Upper lobe of left lung (tissue), 4 donors: ENCODE results near the gene SAP30BP.

Experiments used
- EP300 ChIP-seq, 4 donors: sonication (generic); formaldehyde crosslinking; IDR thresholded peaks; one replicate each; pipeline ENCODE4 v1.5.1; 2017; ENCODE audit warnings: antibody characterized with exemption in 4 of 4, control low read depth in 2 of 4
- POLR2A ChIP-seq, 4 donors: fragments of 450-650 bp; IDR thresholded peaks; one replicate each; pipeline ENCODE4 v1.5.1; 2016 to 2017; ENCODE audit warnings: antibody characterized with exemption in 4 of 4, mild to moderate bottlenecking in 2 of 4
- POLR2AphosphoS5 ChIP-seq, 2 donors: sonication (generic); formaldehyde crosslinking; IDR thresholded peaks; one replicate each; pipeline ENCODE4 v1.5.1; 2017; ENCODE audit warnings: antibody characterized with exemption in 2 of 2
- TF ChIP-seq, protein P1 (sequence below), 6 experiments: fragments of 450-650 bp in 4 of 6; fragments of 200-600 bp in 2 of 6; sonication (generic) in 2 of 6; IDR thresholded peaks; one replicate each; pipeline ENCODE4 v1.5.1; 2016 to 2019; ENCODE audit warnings: antibody characterized with exemption in 6 of 6

DNA sequence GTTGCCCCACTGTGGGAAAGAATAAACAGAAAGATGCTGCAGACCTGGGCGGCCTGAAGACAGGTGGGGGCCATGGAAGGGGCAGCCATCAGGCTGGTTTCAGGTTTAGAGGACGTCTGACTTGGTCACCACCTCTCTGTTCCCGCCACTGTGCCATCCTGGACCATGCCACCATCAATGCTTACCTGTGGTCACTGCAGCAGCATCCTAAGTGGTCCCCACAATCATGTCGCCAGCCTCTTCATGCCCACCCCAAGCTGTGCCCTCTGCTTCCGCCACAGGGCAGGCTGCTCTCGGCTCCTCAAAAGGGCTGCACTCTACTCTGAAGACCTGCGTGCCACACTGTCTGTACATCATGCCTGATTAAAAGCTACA is 23.5 kb upstream of the SAP30BP start:
- TF ChIP-seq POLR2AphosphoS5 (IDR thresholded peaks at IDR 0.05) (no peak), POLR2A (IDR thresholded peaks at IDR 0.05) (no peak), EP300 (IDR thresholded peaks at IDR 0.05) (no peak)
- TF ChIP-seq, protein P1, sequence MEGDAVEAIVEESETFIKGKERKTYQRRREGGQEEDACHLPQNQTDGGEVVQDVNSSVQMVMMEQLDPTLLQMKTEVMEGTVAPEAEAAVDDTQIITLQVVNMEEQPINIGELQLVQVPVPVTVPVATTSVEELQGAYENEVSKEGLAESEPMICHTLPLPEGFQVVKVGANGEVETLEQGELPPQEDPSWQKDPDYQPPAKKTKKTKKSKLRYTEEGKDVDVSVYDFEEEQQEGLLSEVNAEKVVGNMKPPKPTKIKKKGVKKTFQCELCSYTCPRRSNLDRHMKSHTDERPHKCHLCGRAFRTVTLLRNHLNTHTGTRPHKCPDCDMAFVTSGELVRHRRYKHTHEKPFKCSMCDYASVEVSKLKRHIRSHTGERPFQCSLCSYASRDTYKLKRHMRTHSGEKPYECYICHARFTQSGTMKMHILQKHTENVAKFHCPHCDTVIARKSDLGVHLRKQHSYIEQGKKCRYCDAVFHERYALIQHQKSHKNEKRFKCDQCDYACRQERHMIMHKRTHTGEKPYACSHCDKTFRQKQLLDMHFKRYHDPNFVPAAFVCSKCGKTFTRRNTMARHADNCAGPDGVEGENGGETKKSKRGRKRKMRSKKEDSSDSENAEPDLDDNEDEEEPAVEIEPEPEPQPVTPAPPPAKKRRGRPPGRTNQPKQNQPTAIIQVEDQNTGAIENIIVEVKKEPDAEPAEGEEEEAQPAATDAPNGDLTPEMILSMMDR (IDR thresholded peaks at IDR 0.05) = no peak
